ENCODE results near the gene GOLGA3.

- TF ChIP-seq, protein P1, sequence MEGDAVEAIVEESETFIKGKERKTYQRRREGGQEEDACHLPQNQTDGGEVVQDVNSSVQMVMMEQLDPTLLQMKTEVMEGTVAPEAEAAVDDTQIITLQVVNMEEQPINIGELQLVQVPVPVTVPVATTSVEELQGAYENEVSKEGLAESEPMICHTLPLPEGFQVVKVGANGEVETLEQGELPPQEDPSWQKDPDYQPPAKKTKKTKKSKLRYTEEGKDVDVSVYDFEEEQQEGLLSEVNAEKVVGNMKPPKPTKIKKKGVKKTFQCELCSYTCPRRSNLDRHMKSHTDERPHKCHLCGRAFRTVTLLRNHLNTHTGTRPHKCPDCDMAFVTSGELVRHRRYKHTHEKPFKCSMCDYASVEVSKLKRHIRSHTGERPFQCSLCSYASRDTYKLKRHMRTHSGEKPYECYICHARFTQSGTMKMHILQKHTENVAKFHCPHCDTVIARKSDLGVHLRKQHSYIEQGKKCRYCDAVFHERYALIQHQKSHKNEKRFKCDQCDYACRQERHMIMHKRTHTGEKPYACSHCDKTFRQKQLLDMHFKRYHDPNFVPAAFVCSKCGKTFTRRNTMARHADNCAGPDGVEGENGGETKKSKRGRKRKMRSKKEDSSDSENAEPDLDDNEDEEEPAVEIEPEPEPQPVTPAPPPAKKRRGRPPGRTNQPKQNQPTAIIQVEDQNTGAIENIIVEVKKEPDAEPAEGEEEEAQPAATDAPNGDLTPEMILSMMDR (IDR thresholded peaks at IDR 0.05; ENCODE audit: insufficient read depth, low read depth, low read length), result no peak
- no peak for TF ChIP-seq EZH2 (IDR thresholded peaks at IDR 0.05; ENCODE audit: insufficient read depth, low read length)
Observed at GRCh38 chr12:132788375-132789098, 40.1 kb downstream of the GOLGA3 start.
